ENCODE data around the gene ST3GAL3. TPM values are rescaled to one million over a fixed set of nuclear protein-coding genes. Genes with fewer than 3 reads are reported as not detected.

The ST3GAL3 gene
- total RNA-seq, 2 donors from 2014 or later: 7.1 to 10.7 TPM

DNA sequence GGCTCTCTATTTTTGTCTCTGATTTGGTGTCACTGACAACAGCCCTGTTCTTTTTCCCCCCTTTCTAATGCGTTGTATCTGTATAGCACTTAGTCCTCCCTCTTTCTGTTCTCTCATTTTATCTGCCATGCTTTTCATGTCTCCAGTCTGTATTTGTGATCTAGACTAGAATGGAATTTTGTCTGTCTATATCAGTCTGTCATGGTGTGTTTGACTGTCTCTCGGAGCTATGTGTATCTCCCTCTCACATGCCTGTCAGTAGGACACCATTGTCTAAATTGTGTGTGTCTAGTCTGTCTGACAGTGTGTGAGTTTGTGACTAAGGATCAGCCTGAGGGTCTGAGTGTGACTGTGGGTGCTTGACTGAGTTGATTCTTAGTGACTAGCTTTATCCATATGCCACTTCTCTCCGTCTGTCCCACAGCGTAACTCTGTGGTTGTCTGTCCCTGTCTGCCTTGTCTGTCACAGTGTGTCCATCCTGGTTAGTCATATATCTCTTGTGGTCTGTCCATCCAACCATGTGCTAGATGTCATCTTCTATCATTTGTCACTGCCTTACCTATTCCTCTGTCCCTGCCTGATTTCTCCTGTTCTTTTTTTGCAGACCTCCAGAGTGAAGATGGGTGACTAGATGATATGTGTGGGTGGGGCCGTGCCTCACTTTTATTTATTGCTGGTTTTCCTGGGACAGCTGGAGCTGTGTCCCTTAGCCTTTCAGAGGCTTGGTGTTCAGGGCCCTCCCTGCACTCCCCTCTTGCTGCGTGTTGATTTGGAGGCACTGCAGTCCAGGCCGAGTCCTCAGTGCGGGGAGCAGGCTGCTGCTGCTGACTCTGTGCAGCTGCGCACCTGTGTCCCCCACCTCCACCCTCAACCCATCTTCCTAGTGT lies 270.3 kb downstream of the ST3GAL3 start:
- intact Hi-C loops (cut with DNase I, micrococcal nuclease): no loop called here
- ATAC-seq (no peak), DNase-seq (peak in 1 of 2 donors; percentile 24)

DNA sequence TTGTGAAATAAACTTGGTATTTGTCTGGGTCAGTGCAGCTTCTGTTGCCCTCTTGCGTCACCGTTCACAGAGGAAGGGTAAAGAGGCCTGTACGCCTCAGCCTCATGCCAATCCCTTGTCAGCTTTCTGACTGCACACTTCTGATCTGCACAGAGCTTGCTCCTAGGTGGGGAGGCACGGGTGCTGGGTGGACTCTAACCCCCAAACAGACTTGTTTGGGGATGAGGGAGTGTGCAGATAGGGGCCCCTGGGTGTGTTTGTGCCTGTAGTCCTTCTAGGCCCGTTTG lies 270.9 kb downstream of the ST3GAL3 start:
- no peak for DNase-seq
- no peak for ATAC-seq
- intact Hi-C loops (cut with DNase I, micrococcal nuclease): no loop called here

DNA sequence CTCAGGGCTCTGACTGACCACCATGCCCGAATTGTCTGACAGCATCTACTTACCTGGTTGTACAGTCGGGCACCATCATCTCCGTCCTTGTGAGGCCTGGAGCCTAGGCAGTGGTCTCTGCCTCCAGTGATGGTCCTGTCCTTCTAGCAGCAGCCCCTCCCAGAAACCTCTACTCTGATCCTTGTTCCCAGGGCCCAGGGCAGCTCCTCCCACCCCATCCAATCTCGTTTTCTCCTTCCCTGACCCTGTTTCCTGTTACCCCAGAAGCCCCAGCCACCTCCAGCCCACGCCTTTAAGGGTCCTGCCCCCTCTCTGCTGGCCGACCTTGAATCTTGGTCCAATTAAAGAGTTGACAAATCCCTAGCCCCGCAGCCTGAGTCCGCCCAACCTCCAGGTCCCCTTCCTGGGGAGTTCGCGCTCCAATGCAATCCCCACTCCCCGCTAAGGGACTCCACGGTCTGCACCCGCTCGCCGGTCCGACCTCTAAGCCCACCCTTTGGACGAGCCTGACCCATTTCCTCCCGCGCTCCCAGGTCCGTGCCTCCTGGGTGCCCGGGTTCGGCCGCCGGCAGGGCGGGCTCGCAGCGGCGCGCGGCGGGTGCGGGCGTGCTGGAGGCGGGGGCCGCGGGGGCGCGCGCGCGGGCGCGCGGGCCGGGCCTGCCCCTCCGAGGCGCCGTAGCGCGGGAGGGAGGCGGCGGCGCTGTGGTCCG lies 271.4 kb downstream of the ST3GAL3 start, which contains the start of gene B4GALT2:
TSS of gene B4GALT2 (plus strand) at position 660 of the 710 bp plus-strand sequence. CDS start 1,951 bp downstream, outside the sequence.
- DNase-seq (peak; percentile 50 to 65), ATAC-seq (peak; percentile 13)
- intact Hi-C loops (cut with DNase I, micrococcal nuclease): no loop called here

DNA sequence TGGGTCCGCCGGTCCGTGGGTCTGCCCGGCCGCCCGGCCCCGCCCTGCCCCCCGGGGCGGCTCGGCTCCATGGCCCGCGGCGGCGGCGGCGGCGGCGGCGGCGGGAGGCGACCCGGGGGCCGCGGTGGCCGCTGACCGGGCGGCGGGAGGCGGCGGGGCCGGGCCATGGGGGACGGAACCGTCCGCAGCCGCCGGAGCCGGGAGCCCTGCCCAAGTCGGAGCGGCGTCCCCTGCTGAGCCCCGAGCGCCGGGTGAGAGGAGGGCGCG lies 271.9 kb downstream of the ST3GAL3 start:
- intact Hi-C loops (cut with DNase I, micrococcal nuclease): no loop called here
- DNase-seq: no peak
- ATAC-seq: no peak

DNA sequence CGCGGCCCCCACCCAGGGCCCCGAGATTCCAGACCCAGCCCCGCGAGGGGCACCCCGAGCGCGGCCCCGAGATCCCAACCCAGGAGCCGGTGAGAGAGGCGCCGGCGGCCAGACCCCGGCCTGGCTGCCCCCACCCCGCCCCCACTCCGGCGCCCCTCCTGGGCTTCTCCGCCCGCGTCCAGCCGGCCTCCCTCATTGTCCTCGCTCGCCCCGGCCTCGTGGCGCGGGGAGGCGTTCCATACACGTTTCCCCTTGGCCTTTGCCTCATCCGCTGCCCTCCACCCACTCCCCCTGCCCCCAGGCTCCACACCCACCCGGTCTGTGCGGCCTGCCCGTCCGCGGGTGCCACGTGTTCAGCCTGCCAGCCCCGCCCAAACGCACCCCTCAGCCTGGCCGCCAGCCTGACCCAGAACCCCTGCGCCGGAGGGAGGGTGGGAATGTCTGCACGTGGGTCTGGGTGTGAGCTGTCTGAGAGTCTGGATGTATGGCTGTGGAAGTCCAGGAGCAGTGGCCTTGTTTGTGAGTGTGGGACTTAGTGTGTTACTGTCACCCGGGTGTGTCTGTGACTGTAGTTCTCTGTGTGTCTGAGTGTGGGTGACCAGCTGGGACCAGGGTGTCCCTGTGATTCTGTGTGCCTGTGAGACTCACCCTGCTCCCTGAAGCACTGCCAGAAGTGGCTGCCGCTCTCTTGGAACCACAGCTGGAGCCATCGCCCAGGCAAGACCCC lies 272.4 kb downstream of the ST3GAL3 start:
- DNase-seq: peak; percentile 76 to 83
- ATAC-seq: peak; percentile 41
- intact Hi-C loops (cut with DNase I, micrococcal nuclease): no loop called here

DNA sequence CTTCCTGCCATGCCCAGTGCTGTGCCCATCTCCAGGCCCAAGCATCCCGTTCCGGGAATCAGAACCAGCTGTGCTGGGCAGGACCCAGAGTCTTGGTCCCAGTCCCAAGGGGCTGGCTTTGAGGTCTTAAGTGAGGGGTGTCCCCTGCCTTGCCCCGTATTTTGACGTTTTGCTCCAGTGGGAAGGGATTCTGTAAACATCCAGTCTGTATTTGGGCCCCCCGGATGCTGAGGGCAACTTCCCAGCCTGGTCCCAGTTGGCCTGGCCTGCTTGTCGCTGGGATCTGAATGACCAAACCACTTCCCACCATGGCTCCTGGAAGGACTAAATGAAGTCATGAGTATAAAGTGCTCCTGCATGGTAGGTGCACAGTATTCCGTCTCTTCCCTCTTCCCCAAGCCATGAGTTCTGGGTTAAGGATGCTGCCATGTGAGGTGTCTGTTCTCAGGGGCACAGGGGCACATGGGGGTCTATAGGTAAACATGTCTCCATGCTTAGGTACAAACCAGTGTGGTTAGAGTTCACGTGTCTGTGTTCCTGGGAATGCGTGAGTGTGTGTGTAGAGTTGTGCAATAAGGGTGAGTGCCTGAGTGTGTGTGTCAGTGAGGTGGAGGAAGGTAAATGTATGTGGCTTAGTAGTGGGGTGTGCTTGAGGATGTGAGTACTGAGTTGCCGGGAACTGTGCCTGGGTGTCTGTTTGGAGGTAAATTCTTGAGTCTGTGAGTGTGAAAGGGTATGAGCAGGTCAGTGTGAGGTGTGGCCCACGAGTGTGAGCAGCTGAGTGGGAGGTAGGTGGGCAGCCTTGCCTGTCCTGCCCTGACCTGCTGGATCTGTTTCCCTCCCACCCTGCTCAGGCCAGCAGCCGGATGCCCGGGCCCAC lies 273.2 kb downstream of the ST3GAL3 start:
- ATAC-seq (peak; percentile 26), DNase-seq (peak; percentile 13 to 28)
- intact Hi-C loops (cut with DNase I, micrococcal nuclease): no loop called here

Small RNAs within 50 kb of the gene (microRNA-seq; reads per million reads assigned to microRNA genes)
- gene MIR6079: 0 reads per million in 2 donors

Other genes with a start within 250 kb of the ST3GAL3 start
- gene PTPRF, start 176.7 kb upstream of the ST3GAL3 start, total RNA-seq: 100 to 1,000 TPM; 514 to 671 TPM
- 10 to 100 TPM; 55.2 to 57.9 TPM for gene KDM4A, start 57.4 kb upstream of the ST3GAL3 start, total RNA-seq
- 10 to 100 TPM in 1 of 2 donors, 1 to 10 TPM in 1; 5.3 to 11.1 TPM for gene ARTN, start 226.3 kb downstream of the ST3GAL3 start, total RNA-seq
- gene IPO13, start 239.4 kb downstream of the ST3GAL3 start, total RNA-seq: 10 to 100 TPM; 19.2 to 27.4 TPM